Stimulated activated CD8-positive, alpha-beta memory T cell treated with anti-CD3 and anti-CD28 coated beads, Interleukin-4, amount 100 ng/mL, for 24 hours (primary cell): ENCODE data around the gene KIF1B.
"Not testable (repeated sequence)": the region's sequence is repeated elsewhere in the genome, so short reads cannot be mapped to it uniquely, and the experiment has no call there.

Source experiments
- DNase-seq: peaks from one replicate; pipeline ENCODE4 v3.0.0-alpha.2; 2020; ENCODE audit warnings: low read depth

Gene KIF1B

GRCh38 chr1:10236405-10237156 lies 26.2 kb downstream of the KIF1B start:
- no peak for DNase-seq

- DNase-seq = no peak
Observed at GRCh38 chr1:10237157-10237539, 26.8 kb downstream of the KIF1B start.

DNA sequence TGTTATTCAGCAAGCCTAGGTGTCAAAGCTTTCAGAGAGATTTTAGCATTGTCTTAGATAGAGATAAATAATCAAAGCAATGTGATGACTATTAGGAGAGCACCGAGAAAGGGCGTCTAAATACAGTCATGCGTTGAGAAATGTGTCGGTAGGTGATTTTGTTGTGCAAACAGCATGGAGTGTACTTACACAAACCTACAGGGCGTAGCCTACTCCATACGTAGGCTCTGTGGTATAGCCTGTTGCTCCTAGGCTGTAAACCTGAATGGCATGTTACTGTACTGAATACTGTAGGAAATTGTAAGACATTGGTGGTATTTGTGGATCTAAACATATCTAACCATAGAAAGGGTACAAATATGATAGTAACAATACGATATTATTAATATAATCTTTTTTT lies 31.8 kb downstream of the KIF1B start:
- no peak for DNase-seq

DNA sequence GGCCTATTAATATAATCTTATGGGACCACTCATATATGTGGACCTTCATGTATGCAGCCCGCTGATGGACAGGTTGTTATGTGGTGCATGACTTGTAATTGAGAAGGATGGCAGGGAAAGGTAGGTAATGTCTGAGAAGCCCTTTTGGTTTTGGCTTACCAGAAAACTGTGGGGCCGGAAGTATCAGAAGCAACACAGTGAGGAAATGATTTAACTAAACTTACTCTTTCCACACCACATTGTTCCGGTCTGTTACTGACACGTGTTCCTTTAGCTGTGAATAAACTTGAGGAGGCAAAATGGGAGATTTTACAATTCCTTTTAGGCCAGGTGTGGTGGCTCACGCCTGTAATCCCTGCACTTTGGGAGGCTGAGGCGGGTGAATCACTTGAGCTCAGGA lies 32.4 kb downstream of the KIF1B start:
- DNase-seq = no peak

- DNase-seq = no peak
Observed at GRCh38 chr1:10245674-10246073, 35.3 kb downstream of the KIF1B start.

GRCh38 chr1:10249808-10250457 lies 39.6 kb downstream of the KIF1B start:
- no peak for DNase-seq

DNA sequence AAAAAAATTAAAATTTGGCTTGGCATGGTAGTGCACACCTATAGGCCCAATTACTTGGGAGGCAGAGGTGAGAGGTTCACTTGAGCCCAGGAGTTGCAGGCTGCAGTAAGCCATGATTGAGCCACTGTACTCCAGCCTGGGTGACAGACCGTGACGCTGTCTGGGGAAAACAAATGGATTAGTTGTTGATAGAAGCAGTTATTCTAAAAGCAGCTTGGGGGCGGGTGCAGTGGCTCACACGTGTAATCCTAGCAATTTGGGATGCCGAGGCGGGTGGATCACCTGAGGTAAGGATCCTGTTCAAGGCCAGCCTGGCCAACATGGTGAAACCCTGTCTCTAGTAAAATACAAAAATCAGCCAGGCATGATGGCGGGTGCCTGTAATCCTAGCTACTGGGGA lies 40.3 kb downstream of the KIF1B start:
- DNase-seq = no peak

GRCh38 chr1:10251325-10252108 lies 41.1 kb downstream of the KIF1B start:
- DNase-seq = not testable (repeated sequence)

- no peak for DNase-seq
Observed at GRCh38 chr1:10252508-10252907, 42.1 kb downstream of the KIF1B start.

- no peak for DNase-seq
Observed at GRCh38 chr1:10253149-10253548, 42.8 kb downstream of the KIF1B start.

GRCh38 chr1:10253755-10254154 lies 43.4 kb downstream of the KIF1B start:
- no peak for DNase-seq

GRCh38 chr1:10257851-10258250 lies 47.5 kb downstream of the KIF1B start:
- no peak for DNase-seq

GRCh38 chr1:10259547-10259946 lies 49.2 kb downstream of the KIF1B start:
- not testable (repeated sequence) for DNase-seq

DNA sequence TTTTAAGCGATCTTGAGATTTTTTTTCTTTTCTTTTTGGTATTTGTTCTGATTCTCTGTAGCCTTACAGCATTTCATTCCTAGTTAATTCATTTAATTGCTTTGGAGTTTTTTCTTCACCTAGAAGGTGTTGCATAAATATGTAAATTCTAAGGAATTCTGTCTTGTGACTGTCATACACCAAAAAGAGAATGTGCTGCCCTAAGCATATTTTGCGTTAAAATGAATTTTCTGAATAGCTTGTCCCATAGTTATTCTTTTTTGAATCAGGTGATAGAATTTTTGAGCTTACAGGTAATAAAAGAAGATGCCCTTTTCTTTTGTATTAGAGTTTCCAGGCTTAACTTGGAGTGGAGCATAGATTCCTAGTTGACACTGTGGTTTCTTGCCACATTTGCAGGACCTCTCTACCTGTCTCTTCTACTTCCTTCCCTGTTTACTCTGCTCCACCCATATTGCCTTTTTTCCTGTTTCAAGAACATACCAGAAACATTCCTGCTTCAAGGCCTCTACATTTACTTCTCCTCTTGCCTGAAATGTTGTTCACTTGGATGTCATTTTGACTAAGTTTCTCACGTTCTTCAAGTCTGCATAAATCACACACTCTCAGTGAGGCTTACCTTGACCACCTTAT lies 53.2 kb downstream of the KIF1B start:
- DNase-seq = no peak

- no peak for DNase-seq
Observed at GRCh38 chr1:10265027-10265426, 54.7 kb downstream of the KIF1B start.

DNA sequence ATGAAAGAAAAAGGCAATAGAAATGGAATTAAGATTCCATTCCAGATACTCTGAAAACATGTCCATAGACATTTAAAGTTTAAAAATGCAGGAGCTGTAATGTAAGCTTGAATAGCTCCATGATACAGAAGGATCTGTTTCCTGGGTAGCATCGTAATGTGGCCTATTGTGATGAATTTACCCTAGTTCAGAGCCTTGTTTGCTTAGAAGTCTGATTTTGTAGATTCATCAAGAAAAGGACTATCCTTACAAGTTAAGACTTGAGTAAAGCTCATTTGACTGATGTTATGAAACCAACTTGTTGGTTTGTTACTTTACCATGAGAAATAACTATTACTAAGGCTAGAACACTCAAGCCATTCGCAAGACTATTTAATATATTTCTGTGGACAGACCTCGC lies 55.5 kb downstream of the KIF1B start:
- no peak for DNase-seq

DNA sequence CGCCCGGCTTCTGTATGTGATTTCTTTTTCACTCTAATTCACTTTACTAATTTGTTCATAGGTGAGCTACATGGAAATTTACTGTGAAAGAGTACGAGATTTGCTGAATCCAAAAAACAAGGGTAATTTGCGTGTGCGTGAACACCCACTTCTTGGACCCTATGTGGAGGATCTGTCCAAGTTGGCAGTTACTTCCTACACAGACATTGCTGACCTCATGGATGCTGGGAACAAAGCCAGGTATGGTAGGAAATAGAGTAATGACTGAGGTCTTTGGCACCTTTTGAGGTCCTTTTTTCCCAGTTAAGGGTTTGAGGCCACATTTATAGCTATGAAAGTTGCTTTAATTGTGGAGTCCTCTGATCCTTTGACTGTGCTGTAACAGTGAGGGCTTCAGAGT lies 56.9 kb downstream of the KIF1B start:
- DNase-seq = no peak

- no peak for DNase-seq
Observed at GRCh38 chr1:10267921-10268320, 57.6 kb downstream of the KIF1B start.

DNA sequence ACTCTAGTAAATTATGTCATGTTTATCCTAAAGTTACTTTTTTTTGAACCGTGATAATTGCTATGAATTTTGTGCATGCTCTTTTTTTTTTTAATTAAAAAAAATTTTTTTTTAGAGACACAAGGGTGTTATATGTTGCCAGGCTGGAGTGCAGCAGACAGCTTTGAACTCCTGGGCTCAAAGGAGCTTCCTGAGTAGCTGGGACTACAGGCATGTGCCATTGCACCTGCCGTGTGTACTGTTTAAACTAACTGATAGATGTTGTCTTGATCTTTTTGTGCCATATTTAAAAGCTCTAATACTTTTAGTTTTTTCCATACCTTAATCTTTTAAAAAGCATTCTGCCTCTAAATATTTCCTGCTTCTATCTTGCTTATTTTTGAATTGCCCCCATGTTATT lies 60.7 kb downstream of the KIF1B start:
- DNase-seq = no peak

DNA sequence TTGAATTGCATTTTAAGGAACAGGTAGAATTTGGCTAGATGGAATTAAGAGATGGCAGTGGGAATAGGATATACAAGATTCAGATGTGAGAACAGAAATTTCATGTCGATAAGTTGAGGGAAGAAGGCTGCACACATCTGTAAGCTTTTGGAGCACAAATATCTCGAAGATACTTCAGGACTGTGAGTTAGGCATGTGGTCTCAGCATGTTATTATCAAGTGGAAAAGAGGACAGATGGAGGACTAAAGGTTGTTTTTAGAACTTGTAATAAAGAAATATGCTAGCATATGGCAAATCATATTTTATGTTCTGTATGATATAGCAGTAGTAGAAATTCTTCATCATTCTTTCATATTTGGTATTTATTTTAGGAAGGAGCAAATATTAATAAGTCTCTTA lies 61.5 kb downstream of the KIF1B start:
- DNase-seq = no peak

DNA sequence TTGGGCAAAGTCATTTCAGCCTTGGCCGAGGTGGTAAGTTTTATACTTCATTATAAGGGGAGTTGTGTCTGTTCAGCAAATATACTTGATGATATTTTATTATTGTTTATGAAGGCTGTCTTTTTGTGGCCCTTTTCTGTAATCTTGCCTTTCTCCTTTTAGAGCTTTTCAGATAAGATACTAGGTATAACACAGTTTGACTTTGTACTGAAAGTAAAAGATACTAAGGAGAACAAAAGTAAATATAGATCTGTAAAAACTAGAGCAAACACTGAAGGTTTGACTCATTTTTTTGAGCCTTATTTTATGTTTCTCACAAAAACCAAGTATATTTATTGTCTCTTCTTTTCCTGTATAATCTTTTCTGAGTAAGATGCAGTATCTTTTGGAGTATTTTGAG lies 61.9 kb downstream of the KIF1B start:
- DNase-seq = no peak

DNA sequence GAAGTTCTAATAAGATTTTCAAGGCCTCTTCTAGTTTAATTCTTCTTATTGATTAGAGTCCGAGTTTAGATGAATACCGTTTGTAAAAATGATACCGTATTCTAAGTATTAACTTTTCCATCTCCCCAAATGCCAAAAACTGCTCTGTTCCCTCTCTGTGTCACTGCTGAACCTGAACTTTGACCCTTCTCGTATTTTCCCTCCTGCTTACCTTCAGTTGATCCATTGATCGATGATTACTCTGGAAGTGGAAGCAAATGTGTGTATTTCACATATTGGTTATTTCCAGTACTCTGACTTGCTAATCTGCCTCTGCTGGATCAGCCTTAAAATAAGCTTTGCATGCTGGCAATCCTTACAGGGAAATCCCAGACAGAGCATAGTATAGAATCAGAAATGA lies 68.5 kb downstream of the KIF1B start:
- DNase-seq = no peak
